GM13977 (cell line): ENCODE measurements around the gene CRPPA.

Experiments
- DNase-seq: peaks from one replicate; pipeline ENCODE4 v3.0.0; 2012; ENCODE audit warnings: low spot score
- in situ Hi-C: fragments of 300-500 bp; cut with MboI; formaldehyde crosslinking; loops from one replicate; pipeline ENCODE4 v1.12.0; 2022; ENCODE audit warnings: low sequenced_read_pairs, low pct_unique_long_range_greater_than_20kb, mixed read lengths, inconsistent platforms; ENCODE audit not compliant: unreplicated experiment
- TF ChIP-seq, protein P1 (sequence below): IDR thresholded peaks from 2 replicates; pipeline ENCODE4 v1.5.1; 2012; ENCODE audit warnings: mild to moderate bottlenecking, control low read depth; ENCODE audit not compliant: insufficient read depth; ENCODE audit errors: extremely low read depth, missing control alignments

CRPPA gene

DNA sequence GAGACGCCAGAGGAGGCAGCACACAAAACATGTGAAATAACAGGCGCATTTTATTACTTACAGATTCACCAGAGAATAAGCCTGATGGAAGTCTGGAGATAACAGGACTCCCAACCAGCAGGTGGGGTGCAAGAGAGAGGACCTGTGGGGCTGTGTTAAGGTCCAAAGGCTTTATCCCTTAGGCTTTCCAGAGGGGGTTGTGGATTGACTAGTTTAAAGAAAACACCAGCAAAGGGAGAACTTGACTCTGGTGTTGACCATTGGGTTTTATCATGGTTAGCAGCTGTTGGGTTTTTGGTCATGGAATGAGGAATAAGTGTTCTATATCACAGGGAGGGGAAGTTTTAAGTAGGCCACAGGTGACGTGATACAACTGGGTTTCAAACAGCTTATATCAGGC lies 1.6 kb upstream of the CRPPA start:
- no peak for DNase-seq
- in situ Hi-C loops, result no loop called here
- TF ChIP-seq, protein P1, sequence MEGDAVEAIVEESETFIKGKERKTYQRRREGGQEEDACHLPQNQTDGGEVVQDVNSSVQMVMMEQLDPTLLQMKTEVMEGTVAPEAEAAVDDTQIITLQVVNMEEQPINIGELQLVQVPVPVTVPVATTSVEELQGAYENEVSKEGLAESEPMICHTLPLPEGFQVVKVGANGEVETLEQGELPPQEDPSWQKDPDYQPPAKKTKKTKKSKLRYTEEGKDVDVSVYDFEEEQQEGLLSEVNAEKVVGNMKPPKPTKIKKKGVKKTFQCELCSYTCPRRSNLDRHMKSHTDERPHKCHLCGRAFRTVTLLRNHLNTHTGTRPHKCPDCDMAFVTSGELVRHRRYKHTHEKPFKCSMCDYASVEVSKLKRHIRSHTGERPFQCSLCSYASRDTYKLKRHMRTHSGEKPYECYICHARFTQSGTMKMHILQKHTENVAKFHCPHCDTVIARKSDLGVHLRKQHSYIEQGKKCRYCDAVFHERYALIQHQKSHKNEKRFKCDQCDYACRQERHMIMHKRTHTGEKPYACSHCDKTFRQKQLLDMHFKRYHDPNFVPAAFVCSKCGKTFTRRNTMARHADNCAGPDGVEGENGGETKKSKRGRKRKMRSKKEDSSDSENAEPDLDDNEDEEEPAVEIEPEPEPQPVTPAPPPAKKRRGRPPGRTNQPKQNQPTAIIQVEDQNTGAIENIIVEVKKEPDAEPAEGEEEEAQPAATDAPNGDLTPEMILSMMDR, result no peak

DNA sequence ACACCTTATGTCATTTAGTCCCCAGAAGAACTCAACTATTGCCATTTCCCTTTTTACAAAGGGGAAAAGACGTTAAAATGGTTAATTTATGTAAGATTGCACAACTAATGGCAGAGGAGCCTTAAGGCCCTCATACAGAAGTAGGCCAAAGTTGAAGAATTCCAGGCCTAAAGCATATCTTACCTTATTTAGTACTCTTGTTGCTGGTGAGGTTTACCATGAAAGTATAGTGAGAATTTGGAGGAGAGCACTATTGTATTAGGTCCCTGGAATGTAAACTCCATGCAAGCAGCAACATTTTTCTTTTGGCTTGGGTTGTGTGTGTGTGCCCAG lies 731 bp upstream of the CRPPA start:
- TF ChIP-seq, protein P1, result no peak
- no peak for DNase-seq
- in situ Hi-C loops, result no loop called here

DNA sequence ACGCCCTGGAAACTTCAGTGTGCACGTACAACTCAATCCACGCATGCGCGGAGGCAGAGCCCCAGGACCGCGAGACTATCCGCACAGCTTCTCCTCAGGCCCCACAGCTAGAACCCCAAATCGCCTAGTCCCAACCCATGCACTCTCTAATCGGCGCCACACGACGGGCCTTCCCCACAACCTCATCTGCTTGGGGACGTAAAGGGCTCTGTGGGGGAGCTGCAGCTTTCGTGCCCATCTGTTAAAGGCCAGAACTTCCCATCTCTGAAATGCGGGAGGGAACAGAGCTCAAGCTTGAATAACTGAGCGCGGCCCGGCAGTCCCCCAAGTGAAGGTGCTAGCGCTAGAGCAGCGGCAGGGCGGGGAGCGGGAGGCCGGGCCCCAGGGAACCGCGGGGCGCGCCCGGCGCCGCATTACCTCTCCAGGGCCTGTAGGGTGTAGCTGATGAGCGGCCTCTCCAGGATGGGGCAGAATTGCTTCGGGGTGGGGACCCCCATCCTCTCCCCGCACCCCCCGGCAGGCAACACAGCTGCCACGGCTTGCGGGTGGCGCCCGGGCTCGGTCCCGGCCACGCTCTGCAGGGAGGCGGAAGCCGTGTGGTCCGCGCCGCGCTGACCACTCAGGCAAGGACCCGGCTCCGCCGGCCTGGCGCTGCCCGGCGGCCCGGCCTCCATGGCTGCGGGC lies 547 bp downstream of the CRPPA start:
- DNase-seq, result peak; percentile 52
- in situ Hi-C loops, result no loop called here
- TF ChIP-seq, protein P1, result no peak

DNA sequence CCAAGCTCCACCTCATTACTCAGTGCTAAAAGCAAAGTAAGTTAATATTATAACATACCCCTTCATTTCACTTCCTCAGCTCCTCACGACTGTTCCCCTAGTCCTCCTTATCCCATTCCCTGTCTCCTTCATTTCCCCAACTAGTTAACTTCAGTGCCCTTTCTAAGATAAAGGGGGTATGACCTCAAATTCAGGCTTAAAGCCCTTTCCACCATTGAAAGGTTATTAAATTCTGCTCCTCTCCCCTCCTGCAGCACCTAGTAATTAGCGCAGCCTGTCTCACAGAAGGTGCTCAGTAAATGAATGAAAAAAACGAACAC lies 1.0 kb downstream of the CRPPA start:
- in situ Hi-C loops, result no loop called here
- DNase-seq, result no peak

DNA sequence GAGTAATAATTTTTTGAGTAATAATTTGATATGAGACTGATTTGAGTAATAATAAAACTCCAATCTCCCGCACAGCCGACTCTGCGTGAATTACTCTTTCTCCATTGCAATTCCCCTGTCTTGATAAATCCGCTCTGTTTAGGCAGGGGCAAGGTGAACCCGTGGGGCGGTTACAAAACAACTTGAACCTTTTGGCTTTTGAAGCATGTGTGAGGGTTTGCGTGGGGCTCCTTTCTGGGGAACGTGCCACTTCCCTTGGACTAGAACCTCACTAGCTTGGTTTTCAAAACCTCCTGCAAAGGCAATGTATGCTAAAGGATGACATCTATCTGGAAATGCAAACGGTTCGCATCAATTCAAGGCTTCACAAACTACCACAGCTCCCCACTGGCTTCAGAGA lies 1.5 kb downstream of the CRPPA start:
- TF ChIP-seq, protein P1, result no peak
- no peak for DNase-seq
- in situ Hi-C loops, result no loop called here

More for the DNA sequence above, 1.0 kb downstream of the CRPPA start:
- TF ChIP-seq, protein P1, result no peak

DNA sequence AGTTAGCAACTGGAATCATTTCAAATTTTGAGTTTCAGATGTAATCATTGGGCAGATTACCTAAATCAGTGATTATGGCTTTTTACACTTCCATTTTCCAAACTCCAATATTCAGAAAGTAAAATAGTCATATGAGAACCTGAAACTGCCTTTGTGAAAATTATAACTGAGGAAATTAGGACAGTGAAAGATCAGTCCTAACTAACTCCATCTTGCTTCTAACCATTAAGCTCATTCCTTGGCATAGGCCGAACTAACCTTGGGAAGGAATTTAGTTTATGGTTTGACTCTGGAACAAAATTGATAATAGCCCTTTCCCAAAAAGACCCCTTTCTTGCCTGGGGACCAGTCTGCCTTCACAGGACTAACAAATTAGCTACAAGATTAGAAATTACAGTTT lies 2.2 kb downstream of the CRPPA start:
- TF ChIP-seq, protein P1, result no peak
- in situ Hi-C loops, result no loop called here
- no peak for DNase-seq

DNA sequence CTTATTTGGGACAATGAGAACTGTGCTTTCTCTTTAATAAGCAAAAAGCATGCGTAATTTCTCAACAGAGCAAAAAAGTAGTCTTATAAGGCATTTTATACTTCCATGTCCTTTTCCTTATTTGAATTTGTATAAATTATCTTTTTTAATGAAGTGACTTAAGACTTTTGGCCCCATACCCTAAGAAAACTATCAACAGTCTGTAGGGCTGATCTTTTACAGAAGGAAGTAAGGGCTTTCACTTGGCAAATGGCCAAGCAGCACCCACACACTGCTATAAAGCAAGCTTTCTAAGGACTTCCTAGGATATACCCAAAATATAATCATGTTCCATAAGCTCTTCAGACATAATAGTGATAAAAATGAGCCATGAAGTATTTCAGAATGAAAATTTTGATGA lies 3.4 kb downstream of the CRPPA start:
- TF ChIP-seq, protein P1, result no peak
- DNase-seq, result no peak
- in situ Hi-C loops, result no loop called here
